K562 (cell line): ENCODE data around the gene UTS2R. TPM values are rescaled to one million over a fixed set of nuclear protein-coding genes. Genes with fewer than 3 reads are reported as not detected.
A peak's percentile ranks its signal among the peaks of the same experiment; 100 is the strongest.

Experiments used
- CBX2 ChIP-seq: fragments of 200-600 bp; sonication (generic); IDR thresholded peaks from one replicate; pipeline ENCODE4 v1.6.1; 2012; ENCODE audit warnings: mild to moderate bottlenecking, low read length, inconsistent platforms; ENCODE audit not compliant: insufficient read depth, poor library complexity, severe bottlenecking
- HCFC1 ChIP-seq: IDR thresholded peaks from 2 replicates; pipeline ENCODE4 v1.6.1; 2012; ENCODE audit warnings: low read depth, low read length, improper control_type of control experiment
- HDGF ChIP-seq: fragments of 450-650 bp; IDR thresholded peaks from 2 replicates; pipeline ENCODE4 v1.6.1; 2016
- IRF9 ChIP-seq: fragments of 450-650 bp; IDR thresholded peaks from 2 replicates; pipeline ENCODE4 v1.6.1; 2016; ENCODE audit warnings: missing biosample characterization, missing genetic modification characterization
- MBD2 ChIP-seq: sonication (generic); IDR thresholded peaks from 2 replicates; pipeline ENCODE4 v1.6.1; 2016; ENCODE audit warnings: low read depth, borderline replicate concordance
- MCM5 ChIP-seq: fragments of 450-650 bp; IDR thresholded peaks from 2 replicates; pipeline ENCODE4 v1.6.1; 2016; ENCODE audit warnings: low read depth
- PCBP2 ChIP-seq: fragments of 200-400 bp; formaldehyde crosslinking; IDR thresholded peaks from 2 replicates; pipeline ENCODE4 v1.6.1; 2018; ENCODE audit warnings: low read length, low read depth, mild to moderate bottlenecking, moderate library complexity; ENCODE audit not compliant: poor library complexity, severe bottlenecking
- POU5F1 ChIP-seq: fragments of 150-350 bp; IDR thresholded peaks from 2 replicates; pipeline ENCODE4 v1.6.1; 2014; ENCODE audit warnings: borderline replicate concordance, low read length, low read depth, mild to moderate bottlenecking; ENCODE audit not compliant: partially characterized antibody
- SMAD2 ChIP-seq: fragments of 150-350 bp; IDR thresholded peaks from 2 replicates; pipeline ENCODE4 v1.6.1; 2014; ENCODE audit warnings: low read depth, mild to moderate bottlenecking, low read length
- SMAD4 ChIP-seq: fragments of 250-450 bp; sonication (Bioruptor Pico); conservative IDR thresholded peaks from 2 replicates; pipeline ENCODE4 v1.8.0; 2021; ENCODE audit warnings: inconsistent platforms, mild to moderate bottlenecking, moderate library complexity
- SRSF1 ChIP-seq: fragments of 200-400 bp; formaldehyde crosslinking; IDR thresholded peaks from 2 replicates; pipeline ENCODE4 v1.6.1; 2017; ENCODE audit warnings: mild to moderate bottlenecking, low read depth, low read length, moderate library complexity
- SUPT5H ChIP-seq: fragments of 450-650 bp; IDR thresholded peaks from 2 replicates; pipeline ENCODE4 v1.6.1; 2016
- TAF9B ChIP-seq: fragments of 450-650 bp; IDR thresholded peaks from 2 replicates; pipeline ENCODE4 v1.6.1; 2018; ENCODE audit warnings: mild to moderate bottlenecking; ENCODE audit not compliant: partially characterized antibody
- TOE1 ChIP-seq, 2 experiments: fragments of 450-650 bp in 1 of 2; sonication (generic) in 1 of 2; formaldehyde crosslinking in 1 of 2; IDR thresholded peaks; 2 replicates each; pipeline versions ENCODE4 v1.7.1 to v1.8.0; 2016 to 2022; ENCODE audit warnings: borderline replicate concordance in 2 of 2, mild to moderate bottlenecking in 2 of 2, antibody characterized with exemption in 1 of 2, inconsistent platforms in 1 of 2, low read depth in 1 of 2, missing genetic modification reagents in 1 of 2, moderate library complexity in 1 of 2
- ZFX ChIP-seq: sonication (generic); formaldehyde crosslinking; IDR thresholded peaks from 2 replicates; pipeline ENCODE4 v1.8.0; 2022; ENCODE audit warnings: mild to moderate bottlenecking, missing genetic modification reagents, moderate library complexity
- ZNF197 ChIP-seq: fragments of 200-800 bp; sonication (Bioruptor generic); IDR thresholded peaks from 2 replicates; pipeline ENCODE4 v1.6.1; 2016; ENCODE audit warnings: low read depth, missing genetic modification characterization, missing compliant biosample characterization
- ZNF3 ChIP-seq: fragments of 250-450 bp; sonication (Bioruptor Pico); IDR thresholded peaks from 2 replicates; pipeline ENCODE4 v1.5.0; 2021; ENCODE audit warnings: mild to moderate bottlenecking, moderate library complexity
- ZNF41 ChIP-seq: fragments of 250-450 bp; sonication (Bioruptor Pico); conservative IDR thresholded peaks from 2 replicates; pipeline ENCODE4 v1.4.0; 2020; ENCODE audit warnings: mild to moderate bottlenecking
- polyA plus RNA-seq, 8 experiments: library from polyadenylated mRNA; depleted of rRNA in 4 of 8; stranded (reverse) in 5 of 8; unstranded in 3 of 8; fragments of >200 nt; fragmentation: Nextera tagmentation in 2 of 8; fragmentation: Illumina TruSeq in 1 of 8; extraction: Ambion mirVana in 2 of 8; extraction: Trizol in 1 of 8; gene quantifications; 2 replicates each; pipeline versions ENCODE4 v1.2.1 to v1.2.3, GENCODE V29; 2011 to 2014; ENCODE audit warnings: inconsistent platforms in 1 of 8, missing spikeins in 1 of 8
- total RNA-seq, 7 experiments: library from RNA; depleted of rRNA in 6 of 7; stranded (reverse); fragments of >200 nt in 6 of 7; fragmentation: Illumina TruSeq in 2 of 7; extraction: Trizol in 2 of 7; gene quantifications; 2 replicates each; pipeline versions ENCODE4 v1.2.1 to v1.2.3, GENCODE V29; 2011 to 2021; ENCODE audit warnings: low replicate concordance in 1 of 7
- TF ChIP-seq, protein P1 (sequence below): fragments of 250-450 bp; sonication (Bioruptor Pico); IDR thresholded peaks from 2 replicates; pipeline ENCODE4 v1.9.0; 2021; ENCODE audit warnings: mild to moderate bottlenecking, inconsistent platforms
- TF ChIP-seq, protein P2 (sequence below), 3 experiments: fragments of 200-800 bp in 1 of 3; sonication (Bioruptor generic) in 1 of 3; sonication (generic) in 1 of 3; formaldehyde crosslinking in 1 of 3; IDR thresholded peaks; 2 replicates each; pipeline versions ENCODE4 v1.6.1 to v1.8.0; 2016 to 2022; ENCODE audit warnings: mild to moderate bottlenecking in 2 of 3, missing compliant biosample characterization in 2 of 3, missing genetic modification characterization in 2 of 3, missing genetic modification reagents in 1 of 3

Gene UTS2R
- total and polyA plus RNA-seq, 9 of the 15 experiments (the other 6 are each of a cell fraction or from before 2014, with no cell fraction given) = 0.22 TPM; not detected in 8

- TF ChIP-seq MCM5 (no peak), HDGF (no peak), HCFC1 (peak; percentile 82), POU5F1 (no peak), TAF9B (no peak), SRSF1 (no peak), CBX2 (no peak), PCBP2 (no peak), ZNF197 (CRISPR knock-in tag) (no peak), SMAD2 (no peak), TOE1 (IDR thresholded peaks at IDR 0.05; ENCODE audit: borderline replicate concordance) (no peak), TOE1 (CRISPR knock-in tag; IDR thresholded peaks at IDR 0.05; ENCODE audit: borderline replicate concordance, low read depth) (no peak), SMAD4 (CRISPR knock-in tag) (peak; percentile 86), ZNF41 (CRISPR knock-in tag) (no peak), ZFX (peak; percentile 94), ZNF3 (no peak), MBD2 (peak; percentile 44; the same call in 1 of the 2 replicates), IRF9 (no peak), SUPT5H (peak; percentile 66; the same call in 1 of the 2 replicates)
- TF ChIP-seq, protein P1, sequence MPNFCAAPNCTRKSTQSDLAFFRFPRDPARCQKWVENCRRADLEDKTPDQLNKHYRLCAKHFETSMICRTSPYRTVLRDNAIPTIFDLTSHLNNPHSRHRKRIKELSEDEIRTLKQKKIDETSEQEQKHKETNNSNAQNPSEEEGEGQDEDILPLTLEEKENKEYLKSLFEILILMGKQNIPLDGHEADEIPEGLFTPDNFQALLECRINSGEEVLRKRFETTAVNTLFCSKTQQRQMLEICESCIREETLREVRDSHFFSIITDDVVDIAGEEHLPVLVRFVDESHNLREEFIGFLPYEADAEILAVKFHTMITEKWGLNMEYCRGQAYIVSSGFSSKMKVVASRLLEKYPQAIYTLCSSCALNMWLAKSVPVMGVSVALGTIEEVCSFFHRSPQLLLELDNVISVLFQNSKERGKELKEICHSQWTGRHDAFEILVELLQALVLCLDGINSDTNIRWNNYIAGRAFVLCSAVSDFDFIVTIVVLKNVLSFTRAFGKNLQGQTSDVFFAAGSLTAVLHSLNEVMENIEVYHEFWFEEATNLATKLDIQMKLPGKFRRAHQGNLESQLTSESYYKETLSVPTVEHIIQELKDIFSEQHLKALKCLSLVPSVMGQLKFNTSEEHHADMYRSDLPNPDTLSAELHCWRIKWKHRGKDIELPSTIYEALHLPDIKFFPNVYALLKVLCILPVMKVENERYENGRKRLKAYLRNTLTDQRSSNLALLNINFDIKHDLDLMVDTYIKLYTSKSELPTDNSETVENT (CRISPR knock-in tag) = peak; percentile 69
- TF ChIP-seq, protein P2, sequence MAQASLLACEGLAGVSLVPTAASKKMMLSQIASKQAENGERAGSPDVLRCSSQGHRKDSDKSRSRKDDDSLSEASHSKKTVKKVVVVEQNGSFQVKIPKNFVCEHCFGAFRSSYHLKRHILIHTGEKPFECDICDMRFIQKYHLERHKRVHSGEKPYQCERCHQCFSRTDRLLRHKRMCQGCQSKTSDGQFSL (CRISPR knock-in tag; IDR thresholded peaks at IDR 0.05) = peak; percentile 93
- TF ChIP-seq, protein P2 (tag; IDR thresholded peaks at IDR 0.05) = peak in 1 of 2 experiments; percentile 97; a peak in 2 of 4 replicates
These were observed 46.7 kb downstream of the UTS2R start, which contains the start of the genes HEXD and OGFOD3 (continued) for GRCh38 chr17:82418001-82418986.
